ENCODE results near the gene TOM1L2.
A peak's percentile ranks its signal among the peaks of the same experiment; 100 is the strongest.
"Not testable (repeated sequence)": the region's sequence is repeated elsewhere in the genome, so short reads cannot be mapped to it uniquely, and the experiment has no call there.

Gene TOM1L2

GRCh38 chr17:17995887-17996286 lies 23.7 kb upstream of the TOM1L2 start:
- DNase-seq (ENCODE audit: low read depth in 2 of 3, low spot score in 1 of 3): not testable (repeated sequence)

DNA sequence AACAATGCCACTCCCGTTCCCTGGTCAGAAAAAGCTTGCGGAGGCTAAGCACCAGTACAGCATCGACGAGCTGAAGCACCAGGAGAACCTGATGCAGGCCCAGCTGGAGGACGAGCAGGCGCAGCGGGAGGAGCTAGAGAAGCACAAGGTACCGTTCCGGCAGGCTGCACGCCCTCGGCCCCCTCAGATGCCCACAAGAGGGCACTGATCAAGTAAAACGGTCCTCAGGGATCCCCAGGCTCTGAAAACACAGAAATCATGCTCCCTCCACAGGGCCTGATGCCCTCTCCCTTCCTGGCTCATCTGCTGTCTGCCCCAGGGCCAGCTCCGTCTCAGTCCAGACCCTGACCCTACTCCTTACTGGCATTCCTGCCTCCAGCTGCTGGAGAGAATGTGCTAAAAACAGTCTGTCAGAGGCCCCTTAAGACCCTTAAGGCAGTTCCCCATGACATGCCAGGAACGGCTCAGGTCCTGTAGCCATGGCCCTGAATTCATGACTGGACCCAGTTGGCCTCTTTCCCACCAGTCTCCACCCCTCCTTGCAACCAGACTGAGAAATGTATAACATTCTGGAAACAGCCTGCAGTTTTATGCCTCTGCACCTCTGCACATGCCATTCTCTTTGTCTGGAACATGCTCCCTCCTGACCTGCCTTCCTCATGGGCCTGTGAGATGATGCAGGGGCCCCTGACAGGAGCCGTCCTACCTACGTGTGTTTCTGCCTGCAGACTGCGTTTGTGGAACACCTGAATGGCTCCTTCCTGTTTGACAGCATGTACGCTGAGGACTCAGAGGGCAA lies 22.3 kb upstream of the TOM1L2 start:
- peak in 1 of 3 donors; percentile 6 for DNase-seq (ENCODE audit: low read depth in 2 of 3, low spot score in 1 of 3)

DNA sequence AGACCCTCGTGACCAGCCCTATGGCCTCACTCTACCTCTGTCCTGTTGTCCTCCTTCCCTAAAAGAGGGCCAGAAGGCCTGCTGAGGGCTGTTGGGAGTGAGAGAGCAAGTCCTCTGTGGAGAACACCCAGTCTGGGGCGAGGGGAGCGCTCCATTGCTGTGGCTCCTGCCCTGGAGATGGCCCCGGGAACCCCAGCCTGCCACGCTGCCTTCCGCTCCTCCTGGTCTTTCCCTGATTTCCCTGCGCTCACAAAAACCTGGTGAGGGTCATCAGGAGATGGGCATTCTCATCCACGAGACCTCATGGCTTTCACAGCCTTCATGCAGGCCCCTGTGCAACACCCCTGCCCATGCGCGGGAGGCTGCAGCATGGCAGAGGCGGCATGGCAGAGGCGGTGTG lies 21.7 kb upstream of the TOM1L2 start:
- no peak for DNase-seq (ENCODE audit: low read depth in 2 of 3, low spot score in 1 of 3)

GRCh38 chr17:17993366-17993765 lies 21.2 kb upstream of the TOM1L2 start:
- DNase-seq (ENCODE audit: low read depth in 2 of 3, low spot score in 1 of 3): no peak

DNA sequence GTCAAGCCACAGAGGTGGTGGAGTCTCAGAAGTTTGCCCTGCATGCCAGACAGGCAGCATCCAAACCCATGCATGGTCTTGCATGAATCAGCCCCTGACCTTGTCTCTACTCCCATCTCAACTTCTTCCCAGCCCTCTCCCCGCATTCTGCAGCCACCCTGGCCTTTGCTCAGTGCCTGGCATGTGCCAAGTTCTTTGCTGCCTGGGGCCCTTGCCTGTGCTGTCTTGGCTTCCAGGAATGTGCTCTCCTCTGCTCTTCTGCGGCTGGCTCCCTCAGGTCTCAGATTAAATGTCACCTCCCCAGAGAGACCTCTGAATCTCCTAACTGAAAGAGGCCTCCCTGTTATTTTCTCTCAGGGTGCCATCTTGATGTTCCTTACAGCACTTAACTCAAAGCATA lies 18.1 kb upstream of the TOM1L2 start:
- no peak for DNase-seq (ENCODE audit: low read depth in 2 of 3, low spot score in 1 of 3)

DNA sequence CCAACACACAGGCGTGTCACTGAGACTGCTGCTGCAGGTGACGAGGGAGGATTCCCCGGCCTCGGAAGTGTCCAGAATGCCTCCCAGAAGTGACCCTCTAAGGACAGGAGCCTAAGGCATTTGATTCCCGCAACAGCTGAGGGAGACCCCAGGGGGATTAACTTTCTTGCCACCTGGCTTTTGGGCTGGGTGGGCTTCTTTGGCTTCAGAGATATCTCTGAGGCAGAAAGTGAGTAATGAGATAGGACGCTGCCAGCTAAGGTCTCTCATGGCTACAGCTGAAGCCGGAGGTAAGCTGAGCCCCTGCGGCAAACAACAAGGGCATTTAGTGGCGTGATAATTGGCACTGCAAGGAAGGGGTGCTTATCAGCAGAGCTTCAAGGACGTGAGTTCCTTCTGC lies 17.4 kb upstream of the TOM1L2 start:
- DNase-seq (ENCODE audit: low read depth in 2 of 3, low spot score in 1 of 3): no peak

DNA sequence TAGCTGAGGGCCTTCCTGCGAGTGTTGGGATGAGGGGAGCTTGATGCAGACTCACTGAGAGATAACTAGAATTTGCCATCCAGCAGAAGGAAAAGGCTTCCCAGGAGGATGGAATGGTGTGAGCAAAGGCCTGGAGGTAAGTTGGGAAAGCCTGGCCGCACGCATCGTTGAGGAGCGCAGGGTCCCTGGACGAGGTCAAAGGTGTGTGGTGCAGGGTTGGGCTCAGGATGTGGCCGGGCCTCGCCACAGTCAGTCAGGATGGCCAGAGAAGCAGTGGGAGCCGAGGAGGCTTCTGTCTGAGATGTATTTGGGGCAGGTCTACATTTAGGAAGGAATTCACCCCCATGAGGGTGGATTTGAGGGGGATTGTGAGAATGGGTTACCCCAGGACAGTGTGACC lies 16.9 kb upstream of the TOM1L2 start:
- DNase-seq (ENCODE audit: low read depth in 2 of 3, low spot score in 1 of 3): no peak

DNA sequence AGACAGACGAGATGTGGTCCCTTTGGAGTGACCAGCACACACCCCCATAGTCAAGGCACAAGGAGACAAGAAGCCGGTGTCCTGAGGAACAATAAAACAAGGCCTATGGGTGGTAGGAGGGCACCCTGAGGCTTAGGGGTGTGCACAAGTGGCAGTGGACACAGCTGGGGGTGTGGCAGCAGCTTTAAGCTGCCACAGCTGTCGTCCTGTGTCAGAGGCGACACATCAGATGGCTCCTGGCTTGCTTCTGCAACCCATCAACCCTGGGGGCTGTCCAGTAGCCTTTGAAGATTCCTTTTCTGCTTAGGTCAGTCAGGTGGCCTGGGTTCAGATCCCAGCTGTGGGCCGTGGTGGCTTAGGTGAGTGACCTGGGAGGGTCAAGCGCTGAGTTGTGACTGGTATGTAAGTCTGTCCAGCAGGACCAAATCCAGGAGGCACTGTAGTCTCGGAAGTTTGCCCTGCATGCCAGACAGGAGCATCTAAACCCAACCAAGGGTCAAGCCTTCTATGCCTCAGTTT lies 16.3 kb upstream of the TOM1L2 start:
- DNase-seq (ENCODE audit: low read depth in 2 of 3, low spot score in 1 of 3): no peak

DNA sequence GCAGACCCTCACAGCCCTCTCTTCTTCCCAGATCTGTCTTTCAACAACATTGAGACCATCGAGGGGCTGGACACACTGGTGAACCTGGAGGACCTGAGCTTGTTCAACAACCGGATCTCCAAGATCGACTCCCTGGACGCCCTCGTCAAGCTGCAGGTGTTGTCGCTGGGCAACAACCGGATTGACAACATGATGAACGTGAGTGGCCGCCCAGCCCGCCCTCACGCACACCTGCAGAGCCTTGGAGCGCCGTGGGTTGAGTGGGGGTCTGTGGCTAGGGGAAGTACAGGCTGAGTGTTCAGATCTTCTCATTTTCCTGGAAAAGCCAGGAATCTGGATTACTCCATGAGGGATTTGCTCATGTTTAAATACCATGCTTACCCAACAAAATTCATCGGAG lies 15.7 kb upstream of the TOM1L2 start:
- DNase-seq (ENCODE audit: low read depth in 2 of 3, low spot score in 1 of 3): no peak

DNA sequence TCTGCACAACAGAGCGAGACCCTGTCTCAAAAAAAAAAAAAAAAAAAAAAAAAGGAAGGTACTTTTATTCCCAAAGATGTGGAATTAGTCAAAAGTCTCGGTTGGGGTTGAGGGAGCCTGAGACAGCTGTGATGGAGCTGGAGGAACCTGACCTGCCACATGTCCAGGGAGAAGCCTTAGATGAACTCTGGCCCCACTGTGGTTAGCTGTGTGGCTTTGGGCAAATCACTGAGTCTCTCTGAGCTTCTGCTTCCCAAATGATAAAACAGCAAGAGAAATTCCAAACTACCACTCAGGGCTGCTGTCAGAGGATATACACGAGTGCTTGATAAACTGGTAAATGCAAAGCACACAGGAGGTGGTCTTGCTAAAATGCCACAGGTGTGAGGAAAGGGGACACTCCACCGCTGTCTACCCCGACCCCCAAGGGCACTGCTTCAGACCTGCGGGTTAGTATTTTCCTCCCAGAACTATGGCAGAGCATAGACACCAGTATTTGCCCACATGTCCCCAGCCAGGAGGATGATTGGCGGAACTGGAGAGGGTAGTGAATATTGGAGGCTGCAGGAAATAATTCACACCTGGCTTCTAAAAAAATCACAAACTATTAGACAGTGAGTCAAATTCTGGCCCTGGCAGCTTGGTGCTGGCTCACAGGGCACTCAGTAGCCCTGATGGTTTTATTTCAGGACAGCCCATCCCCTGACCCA lies 15.1 kb upstream of the TOM1L2 start:
- no peak for DNase-seq (ENCODE audit: low read depth in 2 of 3, low spot score in 1 of 3)

DNA sequence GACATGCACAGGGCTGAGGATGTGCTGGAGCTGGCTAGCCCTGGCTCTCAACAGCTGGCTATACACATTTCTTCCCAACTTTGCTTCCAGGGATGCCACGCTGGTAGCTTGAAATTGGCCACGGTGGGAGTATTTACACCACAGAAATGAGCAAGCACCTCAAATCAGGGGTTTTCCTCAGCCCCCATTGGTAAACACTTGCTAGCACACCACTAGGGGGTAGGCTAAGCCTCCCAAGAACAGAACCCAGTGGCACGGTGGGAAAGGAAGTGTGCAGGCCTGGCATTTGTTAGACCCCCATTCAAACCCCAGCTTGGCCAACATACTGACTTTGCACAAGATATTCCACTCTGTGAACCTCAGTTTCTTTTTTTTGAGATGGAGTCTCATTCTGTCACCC lies 13.4 kb upstream of the TOM1L2 start:
- DNase-seq (ENCODE audit: low read depth in 2 of 3, low spot score in 1 of 3): no peak

GRCh38 chr17:17985153-17985552 lies 13.0 kb upstream of the TOM1L2 start:
- DNase-seq (ENCODE audit: low read depth in 2 of 3, low spot score in 1 of 3): no peak

GRCh38 chr17:17983776-17984175 lies 11.6 kb upstream of the TOM1L2 start:
- DNase-seq (ENCODE audit: low read depth in 2 of 3, low spot score in 1 of 3): no peak

- DNase-seq (ENCODE audit: low read depth in 2 of 3, low spot score in 1 of 3): no peak
These were observed 11.2 kb upstream of the TOM1L2 start for GRCh38 chr17:17983376-17983775.

DNA sequence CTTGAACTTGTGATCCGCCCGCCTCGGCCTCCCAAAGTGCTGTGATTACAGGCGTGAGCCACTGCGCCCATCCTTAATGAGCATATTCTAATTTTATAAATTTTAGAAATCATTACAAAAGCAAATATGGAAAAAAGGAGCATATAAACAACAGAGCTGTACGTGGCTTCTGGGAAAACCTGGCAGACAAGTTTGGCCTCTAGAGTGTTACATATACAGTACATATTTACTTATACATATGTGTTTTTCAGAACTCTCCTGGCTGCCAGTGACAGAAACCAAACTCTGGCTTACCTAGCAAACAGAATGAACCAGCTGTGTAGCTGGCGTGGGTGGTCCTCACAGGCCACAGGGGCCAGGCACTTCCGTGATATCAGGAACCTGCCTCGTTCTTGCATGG lies 10.6 kb upstream of the TOM1L2 start:
- DNase-seq (ENCODE audit: low read depth in 2 of 3, low spot score in 1 of 3): no peak

DNA sequence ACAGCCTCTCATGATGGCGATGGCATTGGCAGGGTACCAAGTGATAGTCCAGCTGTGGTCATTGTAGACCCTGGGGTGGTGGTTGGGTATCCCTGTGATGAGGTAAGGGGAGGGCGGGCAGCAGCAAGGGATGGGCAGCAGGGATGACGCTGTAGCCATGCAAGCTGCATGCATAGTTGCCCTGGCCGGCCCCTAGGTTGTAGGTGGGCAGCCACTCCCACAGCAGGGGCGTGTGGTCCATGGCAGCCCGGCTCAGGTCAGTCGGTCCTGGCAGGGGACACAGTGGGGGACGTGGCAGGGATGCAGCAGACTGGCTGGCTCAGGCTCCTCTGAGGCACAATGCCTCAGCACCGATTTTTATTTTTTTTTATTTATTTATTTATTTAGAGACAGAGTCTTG lies 9.1 kb upstream of the TOM1L2 start:
- no peak for DNase-seq (ENCODE audit: low read depth in 2 of 3, low spot score in 1 of 3)

DNA sequence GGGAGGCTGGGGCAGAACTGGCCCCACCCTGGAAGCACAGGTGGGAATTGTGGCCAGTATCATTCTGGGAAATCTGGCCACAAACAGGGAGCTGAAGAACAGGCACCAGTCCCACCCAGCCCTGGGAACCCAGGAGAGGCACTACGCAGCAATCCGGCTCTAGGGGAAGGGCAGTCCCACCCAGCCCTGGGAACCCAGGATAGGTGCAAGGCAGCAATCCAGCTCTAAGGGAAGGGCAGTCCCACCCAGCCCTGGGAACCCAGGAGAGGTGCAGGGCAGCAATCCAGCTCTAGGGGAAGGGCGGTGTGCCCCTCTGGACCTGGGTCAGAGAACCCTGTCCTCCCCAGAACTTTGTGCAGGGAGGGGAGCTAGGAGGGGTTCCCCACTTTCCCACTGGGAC lies 7.6 kb upstream of the TOM1L2 start:
- DNase-seq (ENCODE audit: low read depth in 2 of 3, low spot score in 1 of 3): no peak

GRCh38 chr17:17978481-17979424 lies 6.6 kb upstream of the TOM1L2 start:
- DNase-seq (ENCODE audit: low read depth in 2 of 3, low spot score in 1 of 3): no peak

GRCh38 chr17:17976931-17977570 lies 4.9 kb upstream of the TOM1L2 start:
- no peak for DNase-seq (ENCODE audit: low read depth in 2 of 3, low spot score in 1 of 3)

DNA sequence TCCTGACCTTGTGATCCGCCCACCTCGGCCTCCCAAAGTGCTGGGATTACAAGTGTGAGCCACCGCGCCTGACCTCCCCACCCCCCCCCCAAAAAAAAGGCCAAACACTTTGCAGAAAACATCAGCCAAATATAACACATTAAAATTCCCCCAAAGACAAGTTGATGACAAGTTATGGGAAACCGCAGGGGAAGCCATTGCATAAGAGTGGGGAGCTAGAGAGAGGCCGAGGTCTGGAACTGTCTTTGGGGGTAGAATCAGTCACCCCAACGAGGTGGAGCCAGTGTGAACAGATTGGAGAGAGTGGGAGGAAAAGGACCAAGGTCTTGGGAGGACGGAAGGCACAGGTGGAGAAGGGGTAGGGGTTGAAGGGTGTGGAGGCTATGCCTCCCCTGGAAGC lies 3.2 kb upstream of the TOM1L2 start:
- DNase-seq (ENCODE audit: low read depth in 2 of 3, low spot score in 1 of 3): no peak

- no peak for DNase-seq (ENCODE audit: low read depth in 2 of 3, low spot score in 1 of 3)
These were observed 703 bp upstream of the TOM1L2 start for GRCh38 chr17:17972952-17973254.

Measured in stimulated activated CD4-positive, alpha-beta T cell treated with anti-CD3 and anti-CD28 coated beads, Interleukin-12 subunit alpha, Interleukin-12 subunit beta, amount 100 ng/mL, for 48 hours (primary cell).